Measurements from ENCODE around the gene MYOD1. TPM values are rescaled to one million over a fixed set of nuclear protein-coding genes. Genes with fewer than 3 reads are reported as not detected.

Gene MYOD1
- total RNA-seq, 4 donors from 2014 or later = not detected

GRCh38 chr11:17684550-17684949, 34.8 kb upstream of the MYOD1 start:
- DNase-seq = no peak
- Histone ChIP-seq H3K9me3 (no peaks in the 10 kb centered on the region), H3K4me1 (no peaks in the 10 kb centered on the region), H3K4me3 (no peak overlapping the region), H3K27ac (no peak overlapping the region), H3K27me3 (no peaks in the 10 kb centered on the region), H3K36me3 (no peaks in the 10 kb centered on the region)
- TF ChIP-seq CTCF (IDR thresholded peaks at IDR 0.05) (no peak), POLR2A (IDR thresholded peaks at IDR 0.05) (no peak)

- no peak overlapping the region for H3K4me3 ChIP-seq
- no peak for DNase-seq
- no peaks in the 10 kb centered on the region for H3K36me3 ChIP-seq
- no peak overlapping the region for H3K27ac ChIP-seq
- H3K9me3 ChIP-seq = no peaks in the 10 kb centered on the region
- H3K27me3 ChIP-seq = no peaks in the 10 kb centered on the region
- no peak for TF ChIP-seq POLR2A (IDR thresholded peaks at IDR 0.05)
- TF ChIP-seq CTCF (IDR thresholded peaks at IDR 0.05) = no peak
- no peaks in the 10 kb centered on the region for H3K4me1 ChIP-seq
These were observed 33.0 kb upstream of the MYOD1 start for GRCh38 chr11:17686231-17686980.

GRCh38 chr11:17687946-17688670, 31.3 kb upstream of the MYOD1 start:
- Histone ChIP-seq H3K27ac (no peak overlapping the region), H3K36me3 (no peaks in the 10 kb centered on the region), H3K4me3 (no peak overlapping the region), H3K27me3 (no peaks in the 10 kb centered on the region), H3K4me1 (no peaks in the 10 kb centered on the region), H3K9me3 (no peaks in the 10 kb centered on the region)
- DNase-seq = no peak
- TF ChIP-seq CTCF (IDR thresholded peaks at IDR 0.05) (no peak), POLR2A (IDR thresholded peaks at IDR 0.05) (no peak)

GRCh38 chr11:17691550-17691949, 27.8 kb upstream of the MYOD1 start:
- no peaks in the 10 kb centered on the region for H3K4me1 ChIP-seq

GRCh38 chr11:17691976-17692375, 27.4 kb upstream of the MYOD1 start:
- Histone ChIP-seq H3K4me3 (no peak overlapping the region), H3K27me3 (peaks cover 0 to 7% of the 10 kb centered on the region in 2 donors), H3K4me1 (no peaks in the 10 kb centered on the region), H3K9me3 (no peaks in the 10 kb centered on the region), H3K36me3 (no peaks in the 10 kb centered on the region), H3K27ac (no peak overlapping the region)
- TF ChIP-seq POLR2A (IDR thresholded peaks at IDR 0.05) = no peak
- no peak for TF ChIP-seq CTCF (IDR thresholded peaks at IDR 0.05)
- no peak for DNase-seq

More at GRCh38 chr11:17691550-17691949, 27.8 kb upstream of the MYOD1 start:
- no peaks in the 10 kb centered on the region for H3K9me3 ChIP-seq
- H3K27me3 ChIP-seq = peaks cover 0 to 7% of the 10 kb centered on the region in 2 donors
- TF ChIP-seq CTCF (IDR thresholded peaks at IDR 0.05) (no peak), POLR2A (IDR thresholded peaks at IDR 0.05) (no peak)
- no peak overlapping the region for H3K27ac ChIP-seq
- no peak for DNase-seq
- H3K4me3 ChIP-seq = no peak overlapping the region
- no peaks in the 10 kb centered on the region for H3K36me3 ChIP-seq
